ENCODE results near the gene IL24.

IL24 gene

DNA sequence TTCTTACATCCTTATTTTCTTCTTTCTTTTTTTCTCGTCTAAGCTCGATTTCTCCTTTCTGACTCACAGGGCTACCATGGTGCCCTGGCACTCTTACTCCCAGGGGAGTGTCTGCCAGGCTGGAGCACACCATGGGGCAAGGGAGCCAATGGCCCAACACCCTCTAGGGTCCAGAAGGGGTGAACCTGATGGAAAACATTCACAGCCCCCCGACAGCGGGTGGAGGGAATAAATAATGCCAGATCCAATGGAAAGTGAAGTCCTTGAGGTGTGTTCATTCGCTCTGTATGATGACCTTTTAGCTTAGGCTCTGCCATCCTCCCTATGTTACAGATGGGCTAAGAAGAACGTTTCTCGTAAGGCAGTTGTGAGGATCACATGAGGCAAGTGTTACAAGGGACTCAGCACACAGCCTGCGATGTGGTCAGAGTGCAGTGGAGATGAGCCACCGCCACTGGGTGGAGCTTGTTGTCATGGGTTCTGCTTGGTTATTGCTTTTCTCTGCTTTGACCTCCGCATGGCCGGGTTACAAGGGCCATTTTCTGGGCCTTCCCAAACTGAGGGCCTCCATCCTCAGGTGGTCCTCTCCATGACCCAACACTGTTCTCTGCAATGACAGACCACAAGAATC, 28.0 kb downstream of the IL24 start:
- DNase-seq (ENCODE audit: low spot score) = peak; percentile 29

DNA sequence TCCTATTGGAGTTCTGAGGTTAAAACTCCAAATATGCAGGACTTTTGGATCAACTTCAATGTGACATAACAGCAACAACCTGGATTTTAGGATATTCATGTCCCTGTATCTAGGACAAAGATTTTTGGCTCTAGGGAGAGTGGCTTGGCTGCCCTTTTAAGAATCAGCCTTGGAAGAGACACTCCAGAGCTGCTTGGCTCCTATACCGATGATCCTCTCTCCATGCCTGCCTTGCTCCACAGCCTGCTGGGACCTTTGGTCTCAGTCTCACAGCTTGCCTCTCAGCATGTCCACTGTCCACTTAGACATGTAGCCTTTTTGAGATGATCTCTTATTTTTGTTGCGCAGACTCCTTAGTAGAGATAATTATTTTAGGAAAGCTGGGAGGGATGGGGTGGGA, 29.0 kb downstream of the IL24 start:
- DNase-seq (ENCODE audit: low spot score) = no peak

DNA sequence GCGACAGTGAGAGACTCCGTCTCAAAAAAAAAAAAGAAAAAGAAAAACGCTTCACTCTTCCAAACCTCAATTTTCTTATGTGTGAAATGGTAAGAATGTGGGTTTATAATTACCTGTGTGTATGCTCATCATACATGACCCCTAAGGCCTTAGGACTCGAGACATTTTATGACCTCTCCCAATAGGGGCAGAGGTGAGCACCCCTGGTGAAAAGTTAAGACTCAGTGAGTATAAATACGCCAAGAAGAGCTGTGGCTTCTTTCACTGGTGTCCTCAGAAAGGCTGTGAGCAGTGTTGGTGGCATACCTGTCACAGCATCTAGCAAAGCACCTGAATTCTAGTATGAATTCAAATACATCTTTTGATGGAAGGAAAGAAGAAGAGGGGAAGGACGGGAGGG, 32.3 kb downstream of the IL24 start:
- no peak for DNase-seq (ENCODE audit: low spot score)

DNA sequence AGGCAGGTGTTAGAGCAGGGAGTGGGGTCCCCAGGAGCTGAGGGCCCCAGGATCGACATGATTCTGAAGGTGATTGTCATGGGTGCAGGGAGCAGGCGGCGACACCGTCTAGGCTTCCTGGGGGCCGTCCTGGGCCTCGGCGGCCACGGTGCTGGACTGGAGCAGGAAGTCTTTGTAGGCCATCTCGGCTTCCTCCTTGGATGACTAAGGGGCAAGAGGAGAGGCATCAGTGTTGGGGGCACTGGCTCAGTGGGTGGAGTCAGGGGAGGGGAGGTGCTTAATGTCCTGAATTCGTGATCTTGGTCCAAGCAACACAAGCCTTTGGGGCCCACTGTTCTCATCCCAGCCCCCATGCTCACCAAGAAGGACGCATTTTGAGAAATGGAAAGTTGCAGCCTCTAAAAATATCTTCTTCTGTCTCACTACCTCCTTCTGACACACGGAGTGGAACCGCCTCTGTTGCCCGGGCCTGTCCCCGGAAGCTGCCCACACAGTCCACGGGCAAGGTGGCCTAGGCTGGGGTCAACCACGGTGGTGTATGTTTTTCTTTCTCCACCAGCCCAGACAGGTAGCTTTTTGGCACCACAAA, 33.1 kb downstream of the IL24 start:
- DNase-seq (ENCODE audit: low spot score) = no peak

DNA sequence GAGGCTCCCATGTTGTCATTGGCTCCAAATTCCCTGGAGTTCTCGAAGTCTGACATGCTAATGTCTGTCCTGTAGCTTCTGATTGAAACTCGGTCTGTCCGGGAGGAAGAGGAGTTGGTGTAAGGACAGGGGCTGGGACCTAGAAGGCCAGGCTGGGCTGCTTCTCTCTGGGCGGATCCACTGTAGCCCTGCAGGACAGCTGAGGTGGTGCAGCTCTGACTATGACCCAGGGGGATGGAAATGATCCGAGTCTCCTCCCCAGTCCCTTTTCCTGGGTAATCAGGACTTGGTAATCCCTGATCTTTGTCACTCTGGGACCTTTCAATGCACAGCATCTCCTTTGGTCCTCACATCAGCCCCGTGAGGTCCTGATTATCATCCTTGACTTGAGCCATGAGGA, 34.5 kb downstream of the IL24 start:
- peak; percentile 50 for DNase-seq (ENCODE audit: low spot score)

DNA sequence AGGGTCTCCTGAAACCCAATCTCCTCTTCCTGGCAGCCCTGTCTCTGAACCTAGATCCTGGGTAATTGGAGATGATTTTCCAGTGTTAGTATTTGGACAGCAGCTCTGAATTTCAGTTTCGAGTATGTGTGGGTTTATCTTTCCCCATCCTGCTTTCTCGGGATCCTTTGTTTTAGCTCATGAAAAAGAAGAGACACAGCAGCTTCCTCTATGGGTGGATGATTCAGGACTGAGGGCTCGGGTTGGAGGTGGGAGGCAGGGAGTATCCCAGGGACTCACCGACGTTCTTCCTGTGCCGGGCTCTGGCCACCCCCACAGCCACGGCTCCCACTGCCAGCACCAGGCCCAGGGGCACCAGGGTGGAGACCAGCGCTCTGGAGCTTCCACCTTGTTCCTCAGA, 34.9 kb downstream of the IL24 start:
- no peak for DNase-seq (ENCODE audit: low spot score)

DNA sequence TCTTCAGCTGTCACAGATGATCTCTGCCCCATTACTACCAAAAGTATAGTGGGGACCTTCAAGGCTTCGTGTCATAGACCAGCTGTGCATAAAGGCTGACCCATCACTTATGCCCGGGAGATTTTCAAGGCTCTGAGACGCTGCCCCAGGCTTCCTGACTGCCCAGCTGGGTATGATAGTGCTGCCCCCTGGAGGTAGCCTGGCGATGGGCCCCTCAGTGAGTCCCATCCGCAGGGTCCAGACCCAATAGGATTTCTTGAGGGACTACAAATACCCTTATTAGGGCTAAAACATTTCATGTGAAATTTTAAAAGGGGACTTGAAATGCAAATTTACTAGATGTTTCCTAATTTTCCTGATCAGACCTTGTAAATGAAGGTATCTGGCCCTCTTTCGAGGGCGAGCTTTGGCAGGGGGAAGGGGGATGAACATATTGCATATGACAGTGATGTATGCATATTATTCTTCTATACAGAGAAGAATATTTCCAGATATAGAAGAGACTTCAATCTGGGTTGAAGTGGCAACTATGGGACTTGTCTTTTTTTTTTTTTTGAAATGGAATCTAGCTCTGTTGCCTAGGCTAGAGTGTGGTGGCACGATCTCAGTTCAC, 36.2 kb downstream of the IL24 start:
- DNase-seq (ENCODE audit: low spot score) = peak; percentile 79

DNA sequence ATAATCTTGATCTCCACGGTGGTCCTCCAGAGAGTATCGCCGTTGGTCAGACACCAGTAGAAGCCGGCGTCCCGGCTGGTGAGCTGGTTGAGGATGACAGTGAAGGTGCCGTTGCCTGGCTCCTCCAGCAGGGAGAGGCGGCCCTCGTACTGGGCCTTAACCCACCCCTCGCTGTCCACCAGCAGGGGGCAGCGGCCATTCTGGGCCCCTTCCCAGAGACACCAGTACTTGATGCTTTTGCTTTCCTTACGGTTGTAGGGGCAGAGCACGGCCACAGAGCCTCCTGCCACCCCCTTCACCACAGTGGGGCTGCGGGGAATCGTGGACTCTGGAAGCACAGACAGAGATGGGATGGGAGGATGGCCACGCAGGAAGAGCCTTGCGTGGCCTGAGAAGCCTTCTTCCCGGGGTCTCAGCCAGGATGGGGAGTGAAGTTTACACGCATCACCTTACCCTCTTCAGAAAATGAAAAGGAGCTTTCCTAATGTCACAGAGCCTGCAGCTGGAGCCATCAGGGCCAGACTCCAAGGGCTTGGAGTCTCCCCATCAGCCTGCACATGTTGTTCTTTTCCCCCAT, 38.3 kb downstream of the IL24 start:
- peak; percentile 79 for DNase-seq (ENCODE audit: low spot score)

DNA sequence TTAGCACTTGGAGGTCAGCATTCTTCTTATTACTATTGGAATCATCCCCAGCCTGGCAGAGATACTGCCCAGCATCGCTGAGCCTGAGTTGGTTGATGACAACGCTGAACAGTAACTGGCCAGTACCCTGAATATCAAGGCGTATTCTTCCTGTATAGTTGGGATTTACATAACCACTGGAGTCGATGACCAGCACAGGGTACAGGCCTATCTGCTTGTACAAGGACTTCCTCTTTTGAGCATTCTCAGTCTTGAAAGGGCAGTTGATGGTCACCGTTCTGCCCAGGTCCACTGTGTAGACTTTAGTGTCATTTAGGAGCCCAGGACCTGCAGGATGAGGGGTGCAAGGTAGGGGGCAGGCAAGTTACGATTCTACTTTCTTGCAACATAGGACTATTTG, 40.2 kb downstream of the IL24 start:
- DNase-seq (ENCODE audit: low spot score) = no peak

DNA sequence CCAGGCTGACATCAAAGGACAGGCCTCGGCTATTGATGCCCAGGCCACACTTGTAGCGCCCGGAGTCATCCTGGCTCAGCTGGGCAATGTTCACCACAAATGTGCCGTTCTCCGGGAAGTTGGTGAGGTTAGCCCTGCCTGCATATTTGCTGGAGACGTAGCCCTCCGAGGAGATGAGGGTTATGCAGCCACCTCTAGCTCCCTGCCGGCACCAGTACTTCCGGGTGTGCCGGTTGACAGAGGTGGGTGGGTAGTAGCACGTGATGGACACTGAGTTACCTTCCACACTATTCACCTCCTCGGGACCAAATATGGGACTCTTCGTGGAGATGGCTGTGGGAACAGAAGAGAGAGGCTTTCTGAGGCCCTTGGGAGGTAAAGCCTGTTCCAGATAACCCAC, 41.9 kb downstream of the IL24 start:
- no peak for DNase-seq (ENCODE audit: low spot score)

DNA sequence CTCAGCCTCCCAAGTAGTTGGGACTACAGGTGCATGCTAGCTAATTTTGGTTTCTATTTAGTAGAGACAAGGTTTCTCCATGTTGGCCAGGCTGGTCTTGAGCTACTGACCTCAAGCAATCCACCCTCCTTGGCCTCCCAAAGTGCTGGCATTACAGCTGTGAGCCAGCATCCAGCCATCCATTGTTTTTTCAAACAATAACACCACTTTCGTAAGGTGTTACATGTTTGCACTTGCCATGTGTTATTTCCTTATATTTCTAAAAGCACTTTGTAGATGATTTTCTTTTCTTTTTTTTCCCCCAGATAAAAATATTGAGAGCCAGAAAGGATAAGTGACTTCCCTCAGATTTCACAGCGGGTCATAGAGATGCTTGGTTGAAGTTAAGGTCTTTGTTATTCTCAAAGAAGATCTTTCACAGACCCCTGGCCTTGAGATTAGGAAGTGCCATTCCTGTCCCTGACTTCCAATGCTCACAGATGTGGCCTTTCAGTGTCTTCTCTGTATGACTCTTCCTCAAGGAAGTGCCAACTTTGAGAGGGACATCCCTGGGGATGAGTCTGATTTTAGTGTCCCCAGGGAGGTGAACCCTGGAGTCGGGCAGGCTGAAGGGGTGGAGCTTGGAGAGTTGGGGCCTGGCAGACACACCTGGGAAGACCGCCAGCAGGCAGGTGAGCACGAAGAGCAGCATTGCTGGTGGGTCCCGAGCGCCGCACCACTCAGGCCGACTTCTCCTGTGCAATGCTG, 42.8 kb downstream of the IL24 start:
- no peak for DNase-seq (ENCODE audit: low spot score)

DNA sequence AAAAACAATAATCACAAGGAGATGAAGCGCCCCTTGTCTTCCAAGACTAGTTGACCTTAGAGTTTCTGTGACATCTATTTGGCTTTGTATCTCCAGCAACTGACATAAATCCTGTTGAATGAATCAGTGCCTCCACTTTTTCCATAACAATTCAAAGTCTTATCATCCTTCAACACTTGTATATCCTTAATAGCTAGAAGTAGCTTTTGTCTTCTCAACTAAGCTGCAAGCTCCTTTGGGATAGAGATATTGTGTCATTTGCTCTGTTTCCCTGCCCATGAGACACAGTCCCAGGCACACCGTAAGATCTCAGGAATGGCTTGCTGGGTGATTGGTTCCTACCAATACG, 43.3 kb downstream of the IL24 start:
- DNase-seq (ENCODE audit: low spot score) = no peak

DNA sequence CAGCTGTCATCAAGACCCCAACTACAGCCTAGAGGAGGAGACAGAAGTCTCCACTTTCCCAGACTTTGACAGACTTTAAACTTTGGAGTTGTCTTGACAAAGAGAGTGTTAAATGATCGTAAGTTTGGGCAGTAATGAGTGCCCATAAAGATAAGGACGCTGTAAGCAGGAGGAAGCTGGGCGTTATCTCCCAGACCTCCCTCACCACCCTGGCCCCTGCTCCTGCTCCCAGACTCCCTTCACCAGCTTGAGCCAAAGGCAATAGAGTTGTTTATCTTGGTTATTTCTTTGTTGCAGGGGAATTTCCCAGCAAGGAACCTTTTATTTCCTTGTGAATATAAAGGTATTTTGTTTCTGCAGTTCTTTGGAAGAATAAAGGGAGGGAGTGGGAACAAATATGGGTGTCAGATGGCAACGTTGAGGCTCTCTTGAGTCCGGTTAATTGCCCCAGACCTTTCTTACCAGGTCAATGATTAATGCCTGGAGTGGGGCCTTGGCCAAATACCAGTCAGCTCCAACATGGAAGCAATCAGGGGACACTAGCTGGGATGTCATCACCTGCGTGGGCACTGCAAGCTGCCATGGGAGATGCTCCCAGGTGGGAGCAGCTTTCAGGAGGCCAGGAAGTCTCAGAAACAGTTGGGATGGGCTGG, 44.6 kb downstream of the IL24 start:
- DNase-seq (ENCODE audit: low spot score) = no peak

DNA sequence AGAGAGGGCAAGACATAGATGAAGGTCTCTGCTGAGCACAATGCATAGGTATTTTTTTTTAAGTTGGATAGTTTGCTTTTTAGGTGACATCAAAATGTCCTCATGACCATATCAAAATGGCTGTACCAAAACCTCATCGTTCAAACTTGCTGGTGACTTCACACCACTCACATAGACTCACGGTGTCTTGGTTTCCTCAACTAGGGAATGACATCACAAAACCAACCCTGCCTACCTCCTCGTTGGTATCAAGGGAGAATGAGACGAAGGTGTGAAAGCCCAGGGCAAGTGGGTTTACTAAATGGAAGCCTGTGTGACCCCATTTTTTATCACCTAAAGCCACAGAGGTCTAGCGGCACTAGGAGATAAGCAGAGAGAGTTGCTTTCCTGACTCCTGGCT, 47.5 kb downstream of the IL24 start:
- no peak for DNase-seq (ENCODE audit: low spot score)

DNA sequence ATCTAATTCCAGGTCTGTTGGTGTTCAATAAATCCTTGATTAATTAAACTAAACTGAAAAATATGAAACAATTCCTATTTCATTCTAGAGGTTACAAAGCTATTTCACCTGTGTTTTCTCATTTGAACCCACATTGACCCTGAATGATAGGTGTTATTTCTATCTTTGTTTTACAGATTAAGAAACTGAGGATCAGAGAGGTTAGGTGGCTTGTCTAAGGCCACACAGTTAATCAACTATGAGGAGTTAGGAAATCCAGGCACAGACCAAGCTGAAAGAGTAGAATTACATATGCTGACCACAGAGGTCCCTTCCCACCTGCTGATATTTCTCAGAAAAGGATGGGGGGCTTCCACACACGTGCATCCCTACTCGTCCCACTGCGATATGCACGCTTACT, 48.5 kb downstream of the IL24 start:
- DNase-seq (ENCODE audit: low spot score) = no peak

DNA sequence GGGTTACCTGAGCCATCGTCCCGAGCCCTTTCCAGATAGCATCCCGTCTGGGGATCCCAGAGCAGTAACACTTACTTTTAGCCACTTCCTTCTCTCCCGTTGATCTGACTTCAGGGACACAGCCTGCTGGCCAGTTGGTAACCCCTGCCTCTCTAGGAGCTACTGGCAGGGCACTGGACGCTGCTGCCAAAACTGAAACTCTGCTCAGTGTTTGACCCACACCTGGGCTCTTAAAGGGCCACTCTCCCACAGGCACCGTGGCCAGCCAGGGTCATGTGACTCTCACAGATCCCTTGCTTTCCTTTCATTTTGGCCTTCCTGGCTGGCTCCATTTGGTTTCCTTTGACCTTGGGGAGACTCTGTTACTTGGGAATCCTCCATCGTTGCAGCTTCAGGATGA, 49.0 kb downstream of the IL24 start, which contains the start of gene PIGR:
Gene PIGR, minus strand, starts transcription at position 206 of the 400 bp plus-strand sequence. CDS start 5,935 bp downstream, outside the sequence.
- no peak for DNase-seq (ENCODE audit: low spot score)

DNA sequence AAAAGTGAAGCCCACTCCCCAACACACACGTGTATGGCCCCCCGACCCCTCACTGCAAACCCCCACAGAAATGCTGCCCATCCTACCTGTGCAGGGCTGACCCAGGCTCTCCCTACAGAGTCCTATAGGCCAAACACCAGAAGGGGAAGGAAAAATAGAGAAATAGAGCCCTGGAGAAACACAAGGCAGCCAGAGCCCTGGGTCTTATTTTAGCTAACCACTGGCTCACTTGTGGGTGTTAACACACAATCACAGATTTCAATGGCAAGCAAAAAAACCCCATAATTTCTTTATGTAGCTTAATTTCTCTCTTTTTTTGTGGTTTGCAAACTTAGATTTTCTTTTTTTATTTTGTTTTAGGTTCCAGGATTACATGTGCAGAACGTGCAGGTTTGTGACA, 50.0 kb downstream of the IL24 start:
- no peak for DNase-seq (ENCODE audit: low spot score)

DNA sequence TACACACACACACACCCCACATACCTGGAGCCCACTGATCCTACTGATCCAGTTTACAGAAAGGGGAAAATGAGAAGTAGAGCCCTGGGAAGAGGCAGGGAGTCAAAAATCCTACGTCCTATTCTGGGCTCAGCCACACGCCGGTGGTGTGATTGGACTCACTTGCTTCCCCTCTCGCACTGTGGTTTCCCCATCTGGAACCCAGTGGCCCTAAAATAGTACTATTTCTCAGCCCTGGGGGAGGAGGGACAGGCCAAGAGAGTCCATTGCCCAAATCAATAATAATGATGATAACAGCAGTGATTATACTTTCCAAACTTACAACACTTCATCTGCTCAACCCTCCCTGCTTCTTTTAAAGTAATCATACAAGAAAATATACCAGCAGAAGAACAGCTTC, 52.0 kb downstream of the IL24 start:
- DNase-seq (ENCODE audit: low spot score) = no peak

DNA sequence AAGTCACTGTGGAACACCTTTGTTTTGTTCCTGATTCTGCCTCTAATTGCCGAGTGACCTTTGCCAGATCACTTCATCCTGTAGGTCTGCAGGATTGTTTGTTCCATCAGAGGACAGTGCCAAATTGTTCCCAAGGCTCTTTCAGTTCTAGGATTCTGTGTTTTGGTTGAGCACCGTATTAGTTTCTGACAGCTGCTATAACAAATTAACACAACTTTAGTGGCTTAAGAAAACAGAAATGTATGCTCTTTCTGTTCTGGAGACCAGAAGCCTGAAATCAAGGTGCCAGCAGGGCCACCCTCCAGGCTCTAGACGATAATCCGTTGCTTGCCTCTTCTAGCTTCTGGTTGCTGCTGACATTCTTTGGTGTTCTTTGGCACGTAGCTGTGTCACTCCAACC, 52.4 kb downstream of the IL24 start:
- no peak for DNase-seq (ENCODE audit: low spot score)

DNA sequence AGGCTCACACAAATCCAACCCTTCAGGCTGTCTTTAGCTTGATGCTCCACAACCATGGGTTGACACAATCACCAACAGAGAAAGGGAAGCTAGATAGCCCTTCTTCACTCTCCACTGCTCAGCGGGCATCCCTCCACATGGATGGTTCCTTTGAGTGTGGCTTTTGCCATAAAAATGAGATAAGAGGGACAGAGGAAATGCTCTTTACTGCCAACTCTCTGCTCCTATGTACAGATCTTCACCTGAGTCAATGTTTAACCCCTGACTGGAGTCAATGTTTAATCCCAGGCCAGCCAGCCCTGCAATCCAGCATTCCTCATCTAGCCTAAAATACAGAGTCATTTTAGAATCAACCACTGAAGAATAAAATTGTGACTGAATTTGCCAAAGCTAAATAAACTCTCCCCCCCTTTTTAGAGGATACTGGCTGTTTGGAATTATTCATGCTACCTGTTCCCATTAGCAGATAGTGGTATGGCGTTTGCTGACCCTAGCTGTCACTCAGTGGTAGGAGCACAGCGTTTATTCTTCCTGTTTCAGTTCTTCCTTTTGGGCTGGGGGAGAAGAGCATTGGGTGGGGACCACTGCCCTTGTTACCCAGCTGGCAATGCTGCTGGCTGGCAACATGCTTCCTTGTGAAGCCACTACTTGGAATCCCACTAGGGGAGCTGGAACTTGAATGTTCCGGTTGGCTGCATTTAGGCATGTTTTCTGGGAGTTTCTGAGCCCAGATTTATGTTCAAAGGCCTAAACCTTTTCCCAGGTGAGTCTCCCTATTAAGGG, 54.3 kb downstream of the IL24 start:
- DNase-seq (ENCODE audit: low spot score) = no peak

DNA sequence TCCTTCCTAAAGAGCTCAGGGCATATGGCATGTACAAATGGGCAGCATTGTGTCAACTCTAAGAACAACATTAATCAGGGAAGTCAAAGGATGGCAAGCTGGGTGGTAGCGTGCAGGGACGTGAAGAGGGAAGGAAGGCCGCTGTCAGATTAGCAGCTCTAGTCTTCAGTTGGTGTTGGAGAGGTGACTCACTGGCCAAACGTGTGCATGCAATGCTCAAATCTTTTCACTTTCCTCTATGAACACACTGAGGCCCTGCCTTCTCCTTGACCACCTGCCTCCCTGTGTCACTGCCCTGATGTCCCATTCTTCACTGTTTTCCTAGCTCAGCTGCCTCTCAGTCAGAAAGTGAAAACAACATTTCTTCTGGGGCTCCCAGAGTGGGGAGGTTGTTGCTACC, 54.9 kb downstream of the IL24 start:
- DNase-seq (ENCODE audit: low spot score) = no peak

DNA sequence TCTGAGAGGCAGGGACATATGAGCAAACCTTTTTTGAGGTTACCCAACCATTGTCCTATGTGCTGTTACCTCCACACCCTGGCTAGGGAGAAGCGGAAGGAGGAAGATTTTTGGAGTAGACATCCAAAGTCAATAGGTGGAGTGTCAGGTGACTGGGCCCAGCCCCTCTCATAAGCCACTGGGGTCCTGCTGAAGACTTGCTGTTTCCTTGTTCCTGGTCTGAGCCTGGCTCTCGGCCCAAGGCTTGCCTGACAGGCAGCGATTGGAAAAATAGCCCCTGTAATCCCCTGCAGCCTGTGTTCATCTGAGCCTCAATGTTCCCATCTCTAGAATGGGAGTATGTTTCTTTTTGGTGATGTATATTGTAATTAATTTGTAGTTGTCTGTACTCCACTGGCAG, 55.9 kb downstream of the IL24 start:
- DNase-seq (ENCODE audit: low spot score) = no peak

Data from iPS-NIHi11 (cell line).